Measurements from ENCODE around the gene MEX3C.

GRCh38 chr18:51196118-51196810 is 1.2 kb downstream of the MEX3C start:
- TF ChIP-seq CTCF (IDR thresholded peaks at IDR 0.05; ENCODE audit: low read length) (no peak), EZH2 (IDR thresholded peaks at IDR 0.05; ENCODE audit: borderline replicate concordance, low read length) (no peak)

Data from OCI-LY1 (cell line).